ENCODE measurements around the gene FREM2.

FREM2 gene

DNA sequence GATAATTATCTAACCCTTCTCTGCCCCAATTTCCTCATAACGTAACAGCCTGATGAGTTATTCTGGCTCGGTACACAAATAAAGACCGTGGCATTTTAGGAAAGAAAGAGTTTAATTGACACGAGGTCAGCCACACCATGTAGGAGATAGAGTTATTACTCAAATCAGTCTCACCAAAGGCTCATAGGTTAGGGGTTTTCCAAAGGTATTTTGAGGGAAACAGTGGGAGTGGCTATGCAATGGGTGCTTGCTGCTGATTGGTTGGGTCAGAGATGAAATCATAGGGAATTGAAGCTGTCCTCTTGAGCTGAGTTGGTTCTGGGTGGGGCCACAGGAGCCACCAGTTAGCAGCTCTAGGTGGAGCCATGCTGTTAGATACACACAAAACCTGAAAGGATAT is 137.5 kb downstream of the FREM2 start:
- DNase-seq (ENCODE audit: low spot score): no peak

DNA sequence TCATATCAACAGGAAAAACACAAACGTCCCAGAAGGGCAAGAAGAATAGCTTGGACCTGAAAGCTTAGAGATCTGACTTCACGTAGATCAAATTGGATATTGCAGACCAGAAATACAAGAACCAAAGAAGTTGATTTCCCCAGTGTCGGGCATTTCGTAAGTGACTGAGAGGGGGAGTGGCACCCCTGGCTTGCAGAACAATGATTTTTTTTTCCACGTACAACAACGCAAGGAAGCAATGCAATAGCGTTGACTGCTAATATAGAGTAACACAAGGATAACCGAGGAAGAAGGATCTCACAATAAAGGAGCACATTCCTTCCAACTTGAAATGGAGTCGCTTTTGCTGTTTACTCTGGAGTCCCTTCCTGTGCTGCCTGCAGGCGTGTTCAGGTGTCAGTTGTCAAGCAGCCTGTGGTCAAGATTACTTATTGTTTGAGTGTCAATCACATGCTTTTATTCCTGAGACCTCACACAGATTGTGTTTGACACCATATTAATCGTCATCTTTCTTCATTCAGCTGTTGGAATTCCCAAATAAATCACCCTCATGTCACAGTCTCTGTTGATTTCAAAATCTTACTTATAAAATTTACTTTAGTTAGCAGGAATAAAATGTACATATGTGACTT is 139.4 kb downstream of the FREM2 start:
- no peak for DNase-seq (ENCODE audit: low spot score)

GRCh38 chr13:38830442-38831045 is 143.7 kb downstream of the FREM2 start:
- DNase-seq (ENCODE audit: low spot score): no peak

DNA sequence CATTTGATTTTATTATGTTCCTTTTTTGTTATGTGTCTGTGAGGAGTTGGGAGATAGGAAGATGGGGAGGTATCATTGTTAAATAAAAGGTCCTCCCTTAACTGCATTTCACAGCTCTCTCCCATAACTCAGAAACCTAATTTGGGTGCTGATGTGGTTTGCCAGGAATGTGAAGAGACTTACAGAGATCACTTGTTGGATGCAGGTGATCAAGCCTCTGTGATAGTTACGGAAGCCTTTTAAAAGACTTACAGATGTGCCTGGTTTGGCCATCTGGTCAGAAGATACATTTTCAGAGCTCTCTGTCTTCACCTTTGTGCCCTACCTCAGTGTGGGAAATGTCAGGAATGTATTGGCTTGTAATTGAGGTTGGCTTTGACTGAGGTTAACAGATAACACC is 157.7 kb downstream of the FREM2 start:
- no peak for DNase-seq (ENCODE audit: low spot score)

GRCh38 chr13:38848360-38848759 is 161.5 kb downstream of the FREM2 start:
- no peak for DNase-seq (ENCODE audit: low spot score)

GRCh38 chr13:38849315-38849714 is 162.4 kb downstream of the FREM2 start:
- no peak for DNase-seq (ENCODE audit: low spot score)

- no peak for DNase-seq (ENCODE audit: low spot score)
These were observed 164.2 kb downstream of the FREM2 start for GRCh38 chr13:38850868-38851626.

DNA sequence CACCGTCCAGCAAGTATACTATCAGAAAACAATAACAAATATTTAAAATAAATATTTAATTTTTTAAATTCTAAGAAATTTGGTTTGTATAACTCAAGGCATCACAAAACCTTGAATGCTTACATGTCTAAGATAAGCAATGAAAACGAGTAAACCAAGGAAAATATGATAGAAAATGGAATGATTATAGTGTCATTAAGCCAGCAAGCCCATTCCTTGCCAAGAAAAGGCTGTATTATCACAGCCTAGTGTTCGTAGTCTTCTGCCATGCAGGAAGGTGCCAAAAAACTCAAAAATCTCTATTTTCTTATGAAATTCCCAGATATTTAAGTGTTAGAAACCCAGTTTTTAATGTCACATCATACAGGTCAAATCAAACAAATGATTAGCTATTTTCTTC is 167.3 kb downstream of the FREM2 start:
- no peak for DNase-seq (ENCODE audit: low spot score)

DNA sequence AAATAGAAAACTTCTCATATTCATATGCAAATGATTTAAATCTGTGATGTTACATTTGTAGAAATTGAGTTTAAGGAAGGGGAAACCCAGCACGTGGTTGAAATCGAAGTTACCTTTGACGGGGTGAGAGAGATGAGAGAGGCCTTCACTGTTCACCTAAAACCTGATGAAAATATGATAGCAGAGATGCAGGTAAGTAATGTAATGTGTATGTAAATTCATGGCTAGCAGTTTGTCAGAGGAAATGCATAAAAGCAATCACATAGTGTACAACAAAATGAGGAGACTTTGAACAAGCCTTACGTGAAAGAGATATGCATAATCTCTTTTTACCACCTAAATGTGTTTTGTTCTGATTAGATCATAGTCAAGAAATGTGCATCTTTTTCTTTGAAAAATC is 169.2 kb downstream of the FREM2 start:
- DNase-seq (ENCODE audit: low spot score): no peak

DNA sequence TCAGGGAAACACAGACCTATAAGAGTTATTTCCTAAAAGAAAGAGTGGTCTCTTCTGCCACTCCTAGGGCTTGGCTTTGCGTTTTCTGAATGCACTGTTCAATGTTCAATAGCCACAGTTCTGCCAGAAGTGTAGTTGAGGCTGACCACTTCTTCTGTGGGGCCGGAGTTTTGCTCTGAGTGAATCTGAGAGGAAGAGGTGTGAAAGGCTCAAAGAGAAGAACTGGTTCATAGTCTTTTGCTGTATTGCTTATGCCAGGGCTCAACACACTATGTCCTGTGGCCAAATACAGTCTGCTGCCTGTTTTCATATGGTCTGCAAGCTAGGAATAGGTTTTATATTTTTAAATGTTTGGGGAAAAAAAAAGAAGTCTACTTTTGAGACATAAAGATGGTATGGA is 175.6 kb downstream of the FREM2 start:
- no peak for DNase-seq (ENCODE audit: low spot score)

- no peak for DNase-seq (ENCODE audit: low spot score)
These were observed 176.7 kb downstream of the FREM2 start for GRCh38 chr13:38863536-38863935.

DNA sequence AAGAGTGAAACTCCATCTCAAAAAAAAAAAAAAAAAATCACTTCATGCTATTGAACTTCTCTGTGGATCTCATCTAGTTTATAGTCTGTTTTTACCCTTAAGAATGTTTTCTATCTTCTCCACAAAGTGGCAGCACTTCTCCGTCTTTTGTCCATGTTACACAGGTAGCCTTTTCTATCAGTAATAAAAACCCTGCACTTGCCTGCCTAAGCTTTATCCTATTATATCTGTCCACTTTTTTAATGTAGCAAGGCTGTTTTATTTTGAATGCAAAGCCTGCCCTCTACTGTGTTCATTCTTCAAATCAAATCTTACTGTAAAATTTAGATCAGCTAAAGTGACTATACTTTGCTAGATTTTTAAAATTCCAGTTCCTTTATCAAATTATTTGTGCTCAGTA is 179.8 kb downstream of the FREM2 start:
- no peak for DNase-seq (ENCODE audit: low spot score)

GRCh38 chr13:38868399-38868798 is 181.5 kb downstream of the FREM2 start:
- no peak for DNase-seq (ENCODE audit: low spot score)

- no peak for DNase-seq (ENCODE audit: low spot score)
These were observed 182.0 kb downstream of the FREM2 start for GRCh38 chr13:38868870-38869269.

DNA sequence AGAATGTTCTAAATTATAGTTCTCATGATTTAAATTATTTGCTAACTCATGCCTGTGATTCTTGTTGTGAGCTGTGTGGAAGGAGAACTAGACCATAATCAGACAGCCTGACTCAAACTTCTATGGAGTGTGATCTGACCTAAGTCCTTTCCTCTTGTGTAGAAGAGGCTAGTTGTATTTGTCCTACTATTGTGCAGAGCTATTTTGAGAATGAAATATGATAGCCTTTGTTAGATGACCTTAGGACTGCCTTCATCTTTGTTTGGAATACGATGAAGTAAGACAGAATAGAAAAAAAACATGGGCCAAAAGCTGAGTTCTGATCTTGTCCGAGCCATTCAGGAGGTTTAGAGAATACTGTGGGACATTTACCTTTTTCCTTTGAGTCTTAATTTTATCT is 184.4 kb downstream of the FREM2 start:
- DNase-seq (ENCODE audit: low spot score): no peak

GRCh38 chr13:38872693-38873092 is 185.8 kb downstream of the FREM2 start:
- DNase-seq (ENCODE audit: low spot score): peak; percentile 72

DNA sequence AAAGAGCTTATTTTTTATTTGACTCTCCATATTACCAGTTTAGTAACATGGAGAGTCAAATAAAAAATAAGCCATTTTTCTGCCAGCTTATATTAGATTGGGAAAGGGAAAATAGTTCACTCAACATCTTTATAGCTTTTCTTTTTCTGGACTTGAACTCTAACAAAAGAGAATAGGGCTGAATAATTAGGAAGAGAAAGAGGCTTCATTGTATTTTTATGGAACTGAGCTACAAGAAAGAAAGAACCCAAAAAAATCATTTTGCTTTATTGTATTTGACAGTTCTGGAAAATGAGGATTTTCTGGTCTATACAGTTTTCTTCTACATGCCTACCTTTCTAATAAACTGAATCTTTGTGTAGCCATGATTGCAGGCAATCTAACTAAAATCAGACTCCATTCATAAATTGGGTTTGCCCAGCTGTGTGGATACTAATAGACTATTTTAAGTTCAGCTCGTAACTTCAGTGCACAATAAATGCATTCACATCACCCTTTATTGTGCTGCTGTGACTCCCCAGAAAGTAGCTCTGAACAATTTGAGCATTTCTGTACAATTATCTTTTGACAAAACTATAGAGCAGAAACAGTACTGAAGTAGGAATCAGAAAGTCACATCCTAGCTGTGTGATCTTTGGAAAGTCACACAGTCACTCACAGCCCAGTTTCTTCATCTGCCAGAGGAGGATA is 188.5 kb downstream of the FREM2 start:
- DNase-seq (ENCODE audit: low spot score): no peak

DNA sequence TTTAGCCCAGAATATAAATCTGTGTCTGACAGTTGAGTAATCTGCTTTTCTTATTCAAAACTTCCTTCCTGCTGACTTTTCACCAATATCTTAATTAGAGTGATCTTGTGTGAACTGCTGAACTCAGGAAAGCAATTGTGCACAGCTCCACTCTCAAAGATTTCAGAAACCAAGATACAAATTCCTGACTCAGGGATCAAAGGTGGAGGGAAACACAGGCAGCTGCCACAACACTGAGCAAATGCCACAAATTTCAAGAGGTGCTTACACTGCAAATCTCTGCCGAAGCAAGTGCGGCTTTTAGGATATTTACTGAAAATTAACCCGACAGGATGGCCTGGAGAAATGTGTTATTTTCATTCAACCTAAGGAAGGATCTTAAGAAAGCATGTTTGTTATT is 192.4 kb downstream of the FREM2 start:
- no peak for DNase-seq (ENCODE audit: low spot score)

DNA sequence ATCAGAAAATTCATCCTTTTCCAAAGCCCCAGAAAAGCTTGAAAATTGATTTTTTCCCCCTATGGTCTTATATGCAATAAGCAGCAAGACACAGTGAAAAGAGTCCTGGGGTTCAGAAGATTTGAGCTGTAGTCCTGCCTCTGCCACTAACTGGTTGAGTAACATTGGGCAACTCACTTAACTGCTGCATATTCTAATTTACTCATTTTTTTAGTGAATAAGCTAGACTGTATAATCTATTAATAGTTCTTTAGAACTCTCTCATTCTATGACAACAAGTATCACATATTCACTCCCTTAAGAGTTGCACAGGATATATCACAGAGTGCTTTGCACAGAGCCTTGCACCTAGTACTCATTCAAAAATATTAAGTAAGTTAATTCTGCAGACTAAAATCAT is 192.9 kb downstream of the FREM2 start:
- no peak for DNase-seq (ENCODE audit: low spot score)

GRCh38 chr13:38880397-38880796 is 193.5 kb downstream of the FREM2 start:
- no peak for DNase-seq (ENCODE audit: low spot score)

GRCh38 chr13:38883783-38884182 is 196.9 kb downstream of the FREM2 start:
- DNase-seq (ENCODE audit: low spot score): no peak

GRCh38 chr13:38888309-38888708 is 201.4 kb downstream of the FREM2 start:
- DNase-seq (ENCODE audit: low spot score): no peak

- DNase-seq (ENCODE audit: low spot score): no peak
These were observed 208.2 kb downstream of the FREM2 start for GRCh38 chr13:38895075-38895474.
